Measurements from ENCODE around the gene NAB1.

DNA sequence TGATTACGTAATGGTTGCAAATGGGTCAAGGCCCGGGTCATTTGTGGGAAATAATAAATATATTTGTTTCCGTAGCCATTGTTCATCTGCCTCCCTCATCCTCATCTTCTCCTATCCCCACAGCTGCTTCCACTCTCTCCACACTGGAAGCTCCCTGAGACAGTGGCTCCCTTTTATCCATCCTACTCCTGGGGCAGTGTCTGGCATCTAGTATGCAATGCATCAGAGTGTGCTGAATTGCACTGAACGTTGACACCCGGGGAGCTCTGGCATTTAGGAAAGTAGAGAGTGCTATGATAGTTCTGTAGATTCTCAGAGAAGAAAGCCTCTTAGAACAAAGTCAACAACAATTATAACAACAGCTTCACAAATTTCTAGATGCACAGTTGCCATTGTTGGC, 45.5 kb upstream of the NAB1 start:
- TF ChIP-seq, protein P1, sequence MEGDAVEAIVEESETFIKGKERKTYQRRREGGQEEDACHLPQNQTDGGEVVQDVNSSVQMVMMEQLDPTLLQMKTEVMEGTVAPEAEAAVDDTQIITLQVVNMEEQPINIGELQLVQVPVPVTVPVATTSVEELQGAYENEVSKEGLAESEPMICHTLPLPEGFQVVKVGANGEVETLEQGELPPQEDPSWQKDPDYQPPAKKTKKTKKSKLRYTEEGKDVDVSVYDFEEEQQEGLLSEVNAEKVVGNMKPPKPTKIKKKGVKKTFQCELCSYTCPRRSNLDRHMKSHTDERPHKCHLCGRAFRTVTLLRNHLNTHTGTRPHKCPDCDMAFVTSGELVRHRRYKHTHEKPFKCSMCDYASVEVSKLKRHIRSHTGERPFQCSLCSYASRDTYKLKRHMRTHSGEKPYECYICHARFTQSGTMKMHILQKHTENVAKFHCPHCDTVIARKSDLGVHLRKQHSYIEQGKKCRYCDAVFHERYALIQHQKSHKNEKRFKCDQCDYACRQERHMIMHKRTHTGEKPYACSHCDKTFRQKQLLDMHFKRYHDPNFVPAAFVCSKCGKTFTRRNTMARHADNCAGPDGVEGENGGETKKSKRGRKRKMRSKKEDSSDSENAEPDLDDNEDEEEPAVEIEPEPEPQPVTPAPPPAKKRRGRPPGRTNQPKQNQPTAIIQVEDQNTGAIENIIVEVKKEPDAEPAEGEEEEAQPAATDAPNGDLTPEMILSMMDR (IDR thresholded peaks at IDR 0.05), result no peak
- TF ChIP-seq POLR2A (IDR thresholded peaks at IDR 0.05), result no peak
- TF ChIP-seq EP300 (IDR thresholded peaks at IDR 0.05), result no peak

All from tibial nerve (tissue), 4 donors.